ENCODE measurements around the gene CUBN.

Gene CUBN

DNA sequence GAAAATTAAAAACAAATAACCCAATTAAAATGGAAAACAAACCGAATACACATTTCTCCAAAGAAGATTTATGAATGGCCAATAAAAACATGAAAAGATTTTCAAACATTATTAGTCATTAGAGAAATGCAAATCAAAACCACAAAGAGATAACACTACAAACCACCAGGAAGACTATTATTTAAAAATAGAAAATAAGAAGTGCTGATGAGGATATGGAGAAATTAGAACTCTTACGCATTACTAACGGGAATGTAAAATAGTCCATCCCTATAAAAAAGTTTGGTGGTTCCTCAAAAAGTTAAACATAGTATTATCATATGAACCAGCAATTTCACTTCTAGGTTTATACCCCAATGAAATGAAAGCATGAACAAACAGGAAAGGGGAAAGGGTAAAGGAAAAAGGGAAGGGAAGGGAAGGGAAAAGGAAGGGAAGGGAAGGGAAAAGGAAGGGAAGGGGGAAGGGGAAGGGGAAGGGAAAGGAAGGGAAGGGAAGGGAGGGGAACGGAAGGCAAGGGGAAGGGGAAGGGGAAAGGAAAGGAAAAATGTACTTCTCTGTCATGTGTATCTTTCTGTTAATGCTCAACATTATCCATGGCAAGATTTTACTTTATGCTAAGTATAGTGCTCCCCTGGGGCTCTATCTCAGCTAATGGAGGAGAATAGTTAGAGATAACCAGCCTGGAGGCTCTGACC lies 187.1 kb downstream of the CUBN start:
- Histone ChIP-seq H3K79me2 (ENCODE audit: insufficient read depth, low read depth) (no peaks in the 10 kb centered on the region), H2AFZ (ENCODE audit: low read depth) (no peak overlapping the region), H3K4me3 (IDR thresholded peaks at IDR 0.05; ENCODE audit: insufficient read depth, low read depth, low read length) (no peak overlapping the region), H4K20me1 (ENCODE audit: insufficient read depth) (no peaks in the 10 kb centered on the region), H3K9ac (no peak overlapping the region), H3K36me3 (ENCODE audit: insufficient read depth) (no peaks in the 10 kb centered on the region), H3K27ac (no peak overlapping the region), H3K4me2 (no peak overlapping the region), H3K4me1 (ENCODE audit: low read depth, poor library complexity, severe bottlenecking) (no peaks in the 10 kb centered on the region), H3K27me3 (ENCODE audit: insufficient read depth, low read depth) (no peaks in the 10 kb centered on the region)
- TF ChIP-seq, protein P1, sequence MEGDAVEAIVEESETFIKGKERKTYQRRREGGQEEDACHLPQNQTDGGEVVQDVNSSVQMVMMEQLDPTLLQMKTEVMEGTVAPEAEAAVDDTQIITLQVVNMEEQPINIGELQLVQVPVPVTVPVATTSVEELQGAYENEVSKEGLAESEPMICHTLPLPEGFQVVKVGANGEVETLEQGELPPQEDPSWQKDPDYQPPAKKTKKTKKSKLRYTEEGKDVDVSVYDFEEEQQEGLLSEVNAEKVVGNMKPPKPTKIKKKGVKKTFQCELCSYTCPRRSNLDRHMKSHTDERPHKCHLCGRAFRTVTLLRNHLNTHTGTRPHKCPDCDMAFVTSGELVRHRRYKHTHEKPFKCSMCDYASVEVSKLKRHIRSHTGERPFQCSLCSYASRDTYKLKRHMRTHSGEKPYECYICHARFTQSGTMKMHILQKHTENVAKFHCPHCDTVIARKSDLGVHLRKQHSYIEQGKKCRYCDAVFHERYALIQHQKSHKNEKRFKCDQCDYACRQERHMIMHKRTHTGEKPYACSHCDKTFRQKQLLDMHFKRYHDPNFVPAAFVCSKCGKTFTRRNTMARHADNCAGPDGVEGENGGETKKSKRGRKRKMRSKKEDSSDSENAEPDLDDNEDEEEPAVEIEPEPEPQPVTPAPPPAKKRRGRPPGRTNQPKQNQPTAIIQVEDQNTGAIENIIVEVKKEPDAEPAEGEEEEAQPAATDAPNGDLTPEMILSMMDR (conservative IDR thresholded peaks at IDR 0.05; ENCODE audit: low read depth, low read length) = no peak

DNA sequence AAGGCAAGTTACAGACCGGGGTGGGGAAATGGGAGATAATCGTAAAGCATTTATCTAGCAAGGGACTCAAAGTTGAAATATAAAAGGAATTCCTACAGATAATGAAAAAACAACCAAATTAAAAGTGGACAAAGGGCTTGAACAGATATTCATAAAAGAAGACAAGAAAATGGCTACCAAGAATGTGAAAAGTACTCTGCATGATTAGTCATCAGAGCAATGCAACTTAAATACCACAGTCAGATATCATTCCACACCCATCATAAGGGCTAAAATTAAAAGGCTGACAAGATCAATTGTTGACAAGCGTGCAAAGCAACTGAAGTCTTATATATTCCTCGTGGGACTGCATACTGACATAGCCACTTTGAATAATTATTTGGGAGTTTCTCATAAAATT lies 187.7 kb downstream of the CUBN start:
- Histone ChIP-seq H2AFZ (ENCODE audit: low read depth) (no peak overlapping the region), H3K27ac (no peak overlapping the region)

DNA sequence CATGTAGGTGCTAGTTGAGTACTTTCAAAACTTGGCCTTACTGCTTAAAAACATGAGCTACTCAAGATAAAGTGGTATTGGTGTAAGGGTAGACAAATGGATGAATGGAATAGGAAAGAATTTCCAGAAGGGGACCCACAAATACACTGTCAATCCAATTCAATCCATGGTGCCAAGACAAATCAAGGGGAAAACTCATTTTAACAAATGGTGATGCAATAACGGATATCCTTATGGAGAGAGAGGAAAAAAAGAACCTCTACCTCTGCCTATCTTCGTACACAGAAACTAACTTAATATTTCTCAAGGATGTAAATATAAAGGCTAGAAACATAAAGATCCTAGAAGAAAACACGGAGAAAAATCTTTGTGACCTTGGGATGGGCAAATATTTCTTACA lies 188.5 kb downstream of the CUBN start:
- H4K20me1 ChIP-seq (ENCODE audit: insufficient read depth) = no peaks in the 10 kb centered on the region
- no peaks in the 10 kb centered on the region for H3K79me2 ChIP-seq (ENCODE audit: insufficient read depth, low read depth)
- TF ChIP-seq, protein P1 (conservative IDR thresholded peaks at IDR 0.05; ENCODE audit: low read depth, low read length) = no peak
- no peaks in the 10 kb centered on the region for H3K36me3 ChIP-seq (ENCODE audit: insufficient read depth)
- no peaks in the 10 kb centered on the region for H3K4me1 ChIP-seq (ENCODE audit: low read depth, poor library complexity, severe bottlenecking)
- no peaks in the 10 kb centered on the region for H3K27me3 ChIP-seq (ENCODE audit: insufficient read depth, low read depth)
- no peak overlapping the region for H3K9ac ChIP-seq
- no peak overlapping the region for H3K27ac ChIP-seq
- H3K4me3 ChIP-seq (IDR thresholded peaks at IDR 0.05; ENCODE audit: insufficient read depth, low read depth, low read length) = no peak overlapping the region
- H2AFZ ChIP-seq (ENCODE audit: low read depth) = no peak overlapping the region
- H3K4me2 ChIP-seq = no peak overlapping the region

More for the DNA sequence above, 187.7 kb downstream of the CUBN start:
- H3K4me2 ChIP-seq = no peak overlapping the region
- H4K20me1 ChIP-seq (ENCODE audit: insufficient read depth) = no peaks in the 10 kb centered on the region
- TF ChIP-seq, protein P1 (conservative IDR thresholded peaks at IDR 0.05; ENCODE audit: low read depth, low read length) = no peak
- H3K4me1 ChIP-seq (ENCODE audit: low read depth, poor library complexity, severe bottlenecking) = no peaks in the 10 kb centered on the region
- no peaks in the 10 kb centered on the region for H3K79me2 ChIP-seq (ENCODE audit: insufficient read depth, low read depth)
- no peak overlapping the region for H3K4me3 ChIP-seq (IDR thresholded peaks at IDR 0.05; ENCODE audit: insufficient read depth, low read depth, low read length)
- H3K27me3 ChIP-seq (ENCODE audit: insufficient read depth, low read depth) = no peaks in the 10 kb centered on the region
- no peak overlapping the region for H3K9ac ChIP-seq
- H3K36me3 ChIP-seq (ENCODE audit: insufficient read depth) = no peaks in the 10 kb centered on the region

DNA sequence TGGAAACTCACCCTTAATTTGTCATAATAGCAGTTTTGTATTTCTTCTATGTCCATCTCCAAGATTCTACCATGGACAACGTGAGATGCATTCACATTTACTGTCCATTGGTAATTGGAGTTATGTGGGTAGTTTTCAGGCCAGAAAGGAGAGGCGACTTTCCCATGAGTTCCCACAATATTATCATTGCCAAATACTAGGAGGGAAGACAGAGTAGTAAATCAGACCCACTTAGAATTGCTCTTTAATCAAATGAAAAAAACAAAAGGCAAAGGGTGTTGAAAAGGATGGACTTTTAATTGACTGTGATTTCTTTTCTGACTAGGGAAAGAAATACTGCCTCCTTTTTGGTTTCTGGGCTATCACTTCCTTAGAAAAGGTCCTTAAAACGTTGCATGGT lies 190.7 kb downstream of the CUBN start:
- Histone ChIP-seq H2AFZ (ENCODE audit: low read depth) (no peak overlapping the region), H3K4me2 (no peak overlapping the region)
- TF ChIP-seq, protein P1 (conservative IDR thresholded peaks at IDR 0.05; ENCODE audit: low read depth, low read length) = no peak

More for the DNA sequence above, 190.7 kb downstream of the CUBN start:
- Histone ChIP-seq H3K27ac (no peak overlapping the region), H4K20me1 (ENCODE audit: insufficient read depth) (no peaks in the 10 kb centered on the region), H3K9ac (no peak overlapping the region), H3K36me3 (ENCODE audit: insufficient read depth) (no peaks in the 10 kb centered on the region), H3K4me3 (IDR thresholded peaks at IDR 0.05; ENCODE audit: insufficient read depth, low read depth, low read length) (no peak overlapping the region), H3K79me2 (ENCODE audit: insufficient read depth, low read depth) (no peaks in the 10 kb centered on the region), H3K4me1 (ENCODE audit: low read depth, poor library complexity, severe bottlenecking) (no peaks in the 10 kb centered on the region), H3K27me3 (ENCODE audit: insufficient read depth, low read depth) (no peaks in the 10 kb centered on the region)
